ENCODE results near the gene SPIRE1. TPM values are rescaled to one million over a fixed set of nuclear protein-coding genes. Genes with fewer than 3 reads are reported as not detected.
A peak's percentile ranks its signal among the peaks of the same experiment; 100 is the strongest.

The SPIRE1 gene
- 34.9 and 40.5 TPM in 2 replicates for total RNA-seq
- long read RNA-seq, partial matches to known transcripts: 2 of 13 reads
- long read RNA-seq, other reads (novel, unspliced or antisense): 11 of 13 reads

GRCh38 chr18:12657684-12658425 lies at the start of gene SPIRE1:
SPIRE1 (minus strand) TSS chr18:12658107; CDS start chr18:12657866, 241 bp downstream.
- DNase-seq (ENCODE audit: low read depth, low spot score): peak; percentile 58
- Mint-ChIP-seq H3K4me1 (peaks cover 40% of the 10 kb centered on the region), H3K36me3 (ENCODE audit: low read depth) (no peaks in the 10 kb centered on the region), H3K27ac (ENCODE audit: unreplicated experiment) (peak within 1 kb of the TSS; percentile 98), H3K27me3 (ENCODE audit: low read depth) (no peaks in the 10 kb centered on the region), H3K4me3 (peak within 1 kb of the TSS; percentile 90), H3K9me3 (no peaks in the 10 kb centered on the region)
- TF ChIP-seq CTCF (conservative IDR thresholded peaks at IDR 0.05): no peak

GRCh38 chr18:12703664-12704063 lies 45.8 kb upstream of the SPIRE1 start:
- Mint-ChIP-seq H3K4me3 (peak overlapping the region; percentile 96), H3K27ac (ENCODE audit: unreplicated experiment) (peak overlapping the region; percentile 100), H3K9me3 (no peaks in the 10 kb centered on the region), H3K27me3 (ENCODE audit: low read depth) (no peaks in the 10 kb centered on the region), H3K36me3 (ENCODE audit: low read depth) (peaks cover 7% of the 10 kb centered on the region), H3K4me1 (peaks cover 37% of the 10 kb centered on the region)
- DNase-seq (ENCODE audit: low read depth, low spot score): no peak
- TF ChIP-seq CTCF (conservative IDR thresholded peaks at IDR 0.05): no peak

- peaks cover 10% of the 10 kb centered on the region for H3K36me3 Mint-ChIP-seq (ENCODE audit: low read depth)
- peak overlapping the region; percentile 100 for H3K27ac Mint-ChIP-seq (ENCODE audit: unreplicated experiment)
- H3K27me3 Mint-ChIP-seq (ENCODE audit: low read depth): no peaks in the 10 kb centered on the region
- TF ChIP-seq CTCF (conservative IDR thresholded peaks at IDR 0.05): no peak
- H3K4me1 Mint-ChIP-seq: peaks cover 37% of the 10 kb centered on the region
- no peaks in the 10 kb centered on the region for H3K9me3 Mint-ChIP-seq
- DNase-seq (ENCODE audit: low read depth, low spot score): no peak
- peak overlapping the region; percentile 96 for H3K4me3 Mint-ChIP-seq
Measured at GRCh38 chr18:12703096-12703567, 45.2 kb upstream of the SPIRE1 start.

GRCh38 chr18:12702221-12703095 lies 44.6 kb upstream of the SPIRE1 start, which contains the start of the genes CEP76 and PSMG2:
CEP76 (minus strand) TSS chr18:12702723; CDS start chr18:12702548, 175 bp downstream.
PSMG2 (plus strand) TSS chr18:12703042; CDS start chr18:12703108, 66 bp downstream.
- peak within 1 kb of the TSS; percentile 96 for H3K4me3 Mint-ChIP-seq
- DNase-seq (ENCODE audit: low read depth, low spot score): peak; percentile 81
- peaks cover 5% of the 10 kb centered on the region for H3K36me3 Mint-ChIP-seq (ENCODE audit: low read depth)
- H3K4me1 Mint-ChIP-seq: peaks cover 37% of the 10 kb centered on the region
- TF ChIP-seq CTCF (conservative IDR thresholded peaks at IDR 0.05): no peak
- H3K27me3 Mint-ChIP-seq (ENCODE audit: low read depth): no peaks in the 10 kb centered on the region
- H3K27ac Mint-ChIP-seq (ENCODE audit: unreplicated experiment): peak within 1 kb of the TSS; percentile 100
- no peaks in the 10 kb centered on the region for H3K9me3 Mint-ChIP-seq

- no peak for DNase-seq (ENCODE audit: low read depth, low spot score)
- TF ChIP-seq CTCF (conservative IDR thresholded peaks at IDR 0.05): no peak
- peaks cover 2% of the 10 kb centered on the region for H3K36me3 Mint-ChIP-seq (ENCODE audit: low read depth)
- peaks cover 37% of the 10 kb centered on the region for H3K4me1 Mint-ChIP-seq
- peak overlapping the region; percentile 96 for H3K4me3 Mint-ChIP-seq
- no peaks in the 10 kb centered on the region for H3K9me3 Mint-ChIP-seq
- H3K27me3 Mint-ChIP-seq (ENCODE audit: low read depth): no peaks in the 10 kb centered on the region
- no peak overlapping the region for H3K27ac Mint-ChIP-seq (ENCODE audit: unreplicated experiment)
Measured at GRCh38 chr18:12701161-12701560, 43.3 kb upstream of the SPIRE1 start.
